NCI-H2029 treated with DMSO at 0.1 percent for 48 hours (cell line): Measurements from ENCODE around the gene B3GNT2.
A peak's percentile ranks its signal among the peaks of the same experiment; 100 is the strongest.

Experiments
- DNase-seq: peaks from one replicate; lab custom pipeline; 2025; lab: John Stamatoyannopoulos, UW

The B3GNT2 gene

DNA sequence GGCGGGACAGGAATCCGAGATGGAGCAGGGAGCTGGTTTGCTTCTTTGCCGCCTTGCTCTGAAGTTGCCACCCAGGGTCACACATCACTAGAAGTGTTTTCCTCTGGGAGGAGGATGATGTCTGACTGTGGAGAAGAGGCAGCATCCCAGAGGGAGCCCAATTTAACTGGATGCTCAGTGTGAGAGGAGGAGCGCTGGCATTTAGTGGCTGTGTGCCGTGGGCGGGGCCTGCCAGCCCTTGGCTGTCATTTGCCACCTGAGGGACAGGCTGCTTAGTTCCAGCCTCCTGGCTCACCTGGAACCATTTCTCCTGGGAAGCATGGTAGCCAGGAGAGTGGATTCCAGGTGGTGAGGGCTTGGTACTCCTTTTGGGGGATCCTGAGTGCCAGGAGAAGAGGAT is 9.6 kb downstream of the B3GNT2 start:
- no peak for DNase-seq

DNA sequence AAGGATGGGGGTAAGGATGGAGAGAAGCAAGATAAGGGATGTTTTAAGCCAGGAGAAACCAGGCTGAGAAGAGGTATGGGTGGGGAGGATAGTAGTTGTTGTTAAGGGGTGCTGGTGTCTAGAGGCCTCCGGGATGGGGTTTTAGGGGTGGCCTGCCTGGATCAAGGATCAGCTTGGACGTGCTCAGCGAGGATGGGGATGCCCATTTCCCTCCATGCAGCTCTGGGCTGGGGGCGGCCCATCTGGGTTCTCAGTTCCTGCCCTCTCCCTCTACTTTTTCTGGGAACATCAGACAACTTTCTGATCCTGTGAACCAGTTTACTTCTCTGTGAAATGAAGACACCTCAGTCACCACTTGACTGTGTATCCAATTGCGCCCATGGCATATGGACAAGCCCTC is 10.1 kb downstream of the B3GNT2 start:
- DNase-seq: no peak

DNA sequence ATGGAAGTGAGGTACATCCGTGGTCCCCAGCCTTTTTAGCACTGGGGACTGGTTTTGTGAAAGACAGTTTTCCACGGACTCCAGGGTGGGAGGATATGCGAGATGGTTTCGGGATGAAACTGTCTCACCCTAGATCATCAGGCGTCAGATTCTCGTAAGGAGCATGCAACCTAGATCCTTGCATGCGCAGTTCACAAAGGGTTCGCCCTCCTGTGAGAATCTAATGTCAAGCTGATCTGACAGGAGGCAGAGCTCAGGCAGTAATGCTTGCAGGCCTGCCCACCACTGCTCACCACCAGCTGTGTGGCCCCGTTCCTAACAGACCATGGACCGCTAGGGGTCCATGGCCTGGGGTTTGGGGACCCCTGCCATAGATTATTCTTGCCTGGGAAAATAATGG is 11.6 kb downstream of the B3GNT2 start:
- no peak for DNase-seq

DNA sequence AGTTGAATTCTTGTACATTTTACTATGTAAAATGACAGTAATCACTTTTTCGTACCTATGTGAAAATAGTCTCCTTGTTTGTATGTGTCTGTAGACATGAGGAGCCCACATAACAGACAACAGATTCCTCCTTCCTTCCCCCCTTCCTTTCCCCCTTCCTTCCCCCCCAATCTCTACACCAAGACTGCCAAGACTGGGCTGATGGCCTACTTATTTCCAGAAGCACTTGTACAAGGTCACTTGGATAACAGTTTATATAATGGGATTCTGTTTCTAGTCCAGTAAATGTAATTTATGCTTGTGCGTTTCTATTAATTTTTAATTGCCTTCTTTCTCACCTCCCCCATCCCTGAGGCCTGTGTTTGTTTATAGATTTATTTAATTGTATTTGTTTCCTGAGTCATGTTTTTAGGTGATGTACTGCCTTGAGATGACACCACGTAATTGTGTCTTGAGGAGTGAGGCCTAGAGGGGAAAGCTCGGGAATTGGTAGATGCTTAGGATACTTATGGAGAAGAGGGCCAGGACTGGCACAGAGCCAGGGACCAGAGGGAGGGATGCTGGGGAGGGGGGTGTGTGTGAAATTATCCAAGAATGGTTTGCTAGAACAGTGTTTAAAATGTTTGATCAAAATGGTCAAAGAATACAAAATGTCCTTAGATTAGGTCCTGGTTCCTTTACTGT is 12.3 kb downstream of the B3GNT2 start:
- DNase-seq: no peak

DNA sequence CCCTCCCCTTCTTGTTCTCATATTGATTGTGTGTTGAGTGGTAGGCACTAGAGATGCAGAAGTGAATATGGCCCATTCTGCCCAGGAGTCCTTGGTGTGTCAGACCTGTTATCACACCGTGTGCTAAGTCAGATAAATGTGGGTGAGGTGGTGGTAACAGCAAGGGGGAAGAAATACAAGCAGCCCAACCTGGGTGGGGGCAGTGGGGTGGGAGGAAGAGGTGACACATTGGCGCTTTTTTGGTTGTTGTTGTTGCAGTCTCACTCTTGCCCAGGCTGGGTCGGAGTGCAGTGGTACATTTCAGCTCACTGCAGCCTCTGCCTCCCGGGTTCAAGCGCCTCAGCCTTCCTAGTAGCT is 12.8 kb downstream of the B3GNT2 start:
- no peak for DNase-seq

DNA sequence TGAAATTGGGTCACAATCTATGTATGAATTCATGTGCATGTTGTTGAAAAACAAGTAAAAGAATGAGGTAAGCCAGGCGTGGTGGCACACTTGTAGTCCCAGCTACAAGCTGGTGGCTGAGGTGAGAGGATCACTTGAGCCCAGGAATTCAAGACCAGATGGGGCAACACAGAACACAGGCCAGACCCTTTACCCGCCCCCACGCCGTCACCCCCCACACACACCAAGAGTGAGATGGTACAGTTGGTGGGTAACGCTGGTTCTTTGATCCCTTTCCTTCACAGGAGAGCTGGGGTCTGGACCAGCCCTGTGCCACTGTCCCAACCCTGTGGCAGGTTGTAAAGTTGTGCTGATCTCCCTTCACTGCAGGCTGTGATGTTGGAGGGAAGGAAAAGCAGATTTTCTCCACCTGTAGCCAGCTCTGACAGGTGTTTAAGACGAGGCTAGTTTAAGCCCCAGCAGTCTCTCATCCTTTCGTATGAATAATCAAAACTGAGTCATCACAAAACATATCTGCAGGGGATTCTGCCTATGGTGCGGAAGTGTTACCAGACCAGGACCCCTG is 13.6 kb downstream of the B3GNT2 start:
- DNase-seq: no peak

DNA sequence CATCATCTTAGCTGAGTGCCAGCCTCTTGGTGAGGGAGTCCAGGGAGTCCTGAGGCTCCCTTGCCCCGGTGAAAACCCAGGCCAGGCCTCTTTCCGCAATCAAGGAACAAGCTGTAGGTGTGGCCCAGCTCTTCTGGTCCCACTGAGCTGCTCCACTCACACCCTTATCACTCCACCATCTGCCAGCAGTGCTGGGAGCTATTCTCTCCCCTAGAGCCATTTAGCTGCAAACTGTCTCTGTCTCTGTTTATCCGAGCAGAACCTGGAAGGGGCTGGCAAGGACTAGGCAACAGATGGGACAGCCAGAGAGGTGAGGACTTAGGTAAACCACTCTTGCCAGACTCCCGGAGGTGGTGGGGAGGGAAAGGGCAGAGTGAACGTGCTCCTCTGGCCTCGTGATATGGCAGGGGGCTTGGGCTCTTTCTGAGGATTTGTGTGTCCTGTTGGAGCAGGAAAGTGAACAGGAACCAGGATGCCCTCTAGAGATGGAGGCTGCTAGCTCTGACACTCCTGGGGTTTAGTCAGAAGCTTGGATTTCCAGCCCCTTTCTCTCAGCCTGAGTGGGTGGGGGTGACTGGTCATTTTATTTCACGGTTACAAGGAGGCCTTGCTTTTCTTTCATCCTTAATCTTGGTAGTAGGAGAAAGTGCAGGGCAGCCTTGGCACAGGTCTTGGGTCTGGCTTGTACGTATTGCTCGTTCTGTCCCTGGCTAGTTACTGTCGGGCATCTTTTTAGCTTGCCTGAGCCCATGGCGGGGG is 19.6 kb downstream of the B3GNT2 start:
- DNase-seq: no peak

DNA sequence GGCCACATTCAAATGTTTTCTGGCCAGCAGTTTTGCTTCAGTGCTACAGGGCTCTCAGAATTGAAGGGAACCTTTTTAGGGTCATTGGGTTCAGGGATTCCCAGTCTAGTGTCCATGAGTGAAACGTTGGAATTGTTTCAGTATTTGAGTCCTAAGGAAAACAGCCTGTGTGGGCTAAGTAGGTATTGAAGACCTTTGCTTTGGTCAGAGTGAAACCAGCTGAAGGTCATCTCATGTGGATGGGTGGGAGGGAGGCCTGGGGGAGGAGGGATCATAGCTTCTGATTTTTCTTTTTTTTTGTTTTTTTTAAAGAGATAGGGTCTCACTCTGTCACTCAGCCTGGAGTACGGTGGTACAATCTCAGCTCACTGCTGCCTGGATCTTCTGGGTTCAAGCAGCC is 20.2 kb downstream of the B3GNT2 start:
- DNase-seq: no peak

DNA sequence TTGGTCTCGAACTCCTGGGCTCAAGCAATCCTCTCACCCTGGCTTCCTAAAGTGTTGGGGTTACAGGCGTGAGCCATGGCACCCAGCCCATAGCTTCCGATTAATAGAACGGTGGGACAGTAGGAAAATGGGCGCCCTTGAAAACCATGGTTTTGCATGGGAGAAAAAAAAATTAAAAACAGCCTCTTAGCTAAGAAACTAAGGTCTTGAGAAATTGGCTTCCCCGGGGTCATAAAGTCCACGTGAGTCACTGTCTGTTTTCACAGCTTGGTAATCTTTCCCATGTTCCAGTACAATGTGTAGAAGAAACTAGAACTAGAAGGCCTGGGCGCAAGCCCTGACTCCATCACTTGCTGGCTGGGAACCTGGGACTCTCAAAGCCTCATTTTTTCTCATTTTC is 20.7 kb downstream of the B3GNT2 start:
- DNase-seq: no peak

DNA sequence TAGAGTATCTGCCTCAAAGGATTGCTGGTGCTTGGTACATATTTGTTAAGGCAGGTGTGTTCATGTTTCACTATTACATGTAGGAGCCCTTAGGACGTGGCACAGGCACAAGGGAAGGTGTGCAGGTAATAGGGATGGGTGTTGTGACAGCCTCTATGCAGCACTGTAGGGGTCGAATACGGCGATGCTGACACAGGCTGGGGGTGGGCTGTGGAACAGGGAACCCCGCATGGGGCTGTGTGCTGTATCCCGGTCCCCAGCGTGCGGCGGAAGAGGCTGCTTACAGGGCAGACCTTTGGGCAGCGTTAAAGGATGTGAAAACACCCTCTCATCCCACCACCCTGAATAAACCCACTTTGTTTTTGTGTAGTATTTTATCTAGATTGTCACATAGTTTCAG is 21.5 kb downstream of the B3GNT2 start:
- no peak for DNase-seq

DNA sequence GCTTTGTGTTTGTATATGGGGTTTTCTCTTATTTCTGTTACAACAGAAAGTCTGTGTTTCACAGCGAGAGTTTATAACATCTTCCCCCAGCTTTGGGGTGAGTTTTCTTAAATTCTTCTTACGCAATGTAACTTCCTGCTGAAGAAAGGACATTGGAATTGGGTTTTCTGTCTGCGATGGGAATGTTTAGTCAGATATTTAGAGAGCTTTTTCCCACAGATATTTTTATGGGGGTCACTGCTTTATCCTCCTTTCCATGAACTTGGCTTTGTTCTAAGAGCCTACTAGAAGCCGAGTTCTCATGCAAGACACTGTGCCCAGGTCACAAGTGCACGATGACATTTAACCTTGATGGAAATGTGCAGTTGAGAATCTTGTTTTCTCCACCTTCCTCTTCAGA is 22.1 kb downstream of the B3GNT2 start:
- no peak for DNase-seq

DNA sequence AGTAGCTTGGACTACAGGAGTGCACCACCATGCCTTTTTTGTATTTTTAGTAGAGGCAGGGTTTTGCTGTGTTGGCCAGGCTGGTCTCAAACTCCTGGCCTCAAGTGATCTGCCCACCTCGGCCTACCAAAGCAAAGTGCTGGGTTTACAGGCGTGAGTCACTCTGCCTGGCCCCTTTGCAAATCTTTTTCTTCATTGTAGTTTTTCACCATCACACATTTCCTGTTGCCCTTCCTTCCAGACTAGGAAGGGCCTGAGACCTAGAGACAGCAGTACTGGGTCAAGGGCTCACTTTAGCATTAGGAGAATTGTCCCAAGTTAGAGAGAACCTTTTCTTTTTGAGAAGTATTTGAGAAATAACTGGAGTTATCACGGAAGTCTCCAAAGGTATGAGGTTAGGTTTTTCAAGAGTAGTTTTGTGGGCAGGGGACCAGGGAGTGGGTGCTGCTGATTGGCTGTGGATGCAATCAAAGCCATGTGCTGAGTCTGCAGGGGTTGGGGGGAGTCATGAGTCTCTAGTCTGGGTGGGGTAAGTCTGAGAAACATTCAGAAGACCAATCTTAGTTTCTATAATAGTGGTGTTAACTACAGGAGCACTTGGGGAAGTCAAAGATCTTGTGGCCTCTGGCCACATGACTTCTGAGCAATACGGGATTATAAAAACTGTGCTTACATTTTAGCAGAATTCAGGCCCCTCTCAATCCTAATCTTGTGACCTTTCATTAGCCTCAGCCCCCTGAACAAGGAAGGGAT is 23.7 kb downstream of the B3GNT2 start:
- no peak for DNase-seq

DNA sequence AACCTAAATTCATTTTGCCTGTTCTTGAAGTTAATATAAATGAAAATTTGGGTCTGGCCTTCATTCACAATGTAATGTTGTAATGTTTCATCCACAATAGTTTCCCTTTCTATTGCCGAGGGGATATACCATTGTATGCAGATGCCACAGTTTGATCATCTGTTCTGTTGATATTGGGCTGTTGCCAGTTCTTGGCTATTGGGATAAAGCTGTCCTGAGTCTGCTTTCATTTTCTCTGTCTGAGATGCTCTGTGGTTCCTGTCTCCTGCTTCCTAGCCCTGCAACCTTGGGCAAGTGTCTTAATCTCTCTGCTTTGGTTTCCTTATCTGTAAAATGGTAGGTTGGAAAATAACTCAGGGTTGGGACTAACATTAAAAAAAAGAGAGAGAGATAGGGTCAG is 25.2 kb downstream of the B3GNT2 start:
- peak; percentile 55 for DNase-seq

DNA sequence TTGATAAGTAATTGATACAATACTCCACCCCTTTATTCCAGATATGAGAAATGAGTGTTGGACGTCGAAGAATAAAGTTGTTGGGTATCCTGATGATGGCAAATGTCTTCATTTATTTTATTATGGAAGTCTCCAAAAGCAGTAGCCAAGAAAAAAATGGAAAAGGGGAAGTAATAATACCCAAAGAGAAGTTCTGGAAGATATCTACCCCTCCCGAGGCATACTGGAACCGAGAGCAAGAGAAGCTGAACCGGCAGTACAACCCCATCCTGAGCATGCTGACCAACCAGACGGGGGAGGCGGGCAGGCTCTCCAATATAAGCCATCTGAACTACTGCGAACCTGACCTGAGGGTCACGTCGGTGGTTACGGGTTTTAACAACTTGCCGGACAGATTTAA is 26.3 kb downstream of the B3GNT2 start:
- no peak for DNase-seq

DNA sequence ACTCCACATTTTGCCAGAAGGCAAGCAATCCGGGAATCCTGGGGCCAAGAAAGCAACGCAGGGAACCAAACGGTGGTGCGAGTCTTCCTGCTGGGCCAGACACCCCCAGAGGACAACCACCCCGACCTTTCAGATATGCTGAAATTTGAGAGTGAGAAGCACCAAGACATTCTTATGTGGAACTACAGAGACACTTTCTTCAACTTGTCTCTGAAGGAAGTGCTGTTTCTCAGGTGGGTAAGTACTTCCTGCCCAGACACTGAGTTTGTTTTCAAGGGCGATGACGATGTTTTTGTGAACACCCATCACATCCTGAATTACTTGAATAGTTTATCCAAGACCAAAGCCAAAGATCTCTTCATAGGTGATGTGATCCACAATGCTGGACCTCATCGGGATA is 26.8 kb downstream of the B3GNT2 start:
- DNase-seq: no peak

DNA sequence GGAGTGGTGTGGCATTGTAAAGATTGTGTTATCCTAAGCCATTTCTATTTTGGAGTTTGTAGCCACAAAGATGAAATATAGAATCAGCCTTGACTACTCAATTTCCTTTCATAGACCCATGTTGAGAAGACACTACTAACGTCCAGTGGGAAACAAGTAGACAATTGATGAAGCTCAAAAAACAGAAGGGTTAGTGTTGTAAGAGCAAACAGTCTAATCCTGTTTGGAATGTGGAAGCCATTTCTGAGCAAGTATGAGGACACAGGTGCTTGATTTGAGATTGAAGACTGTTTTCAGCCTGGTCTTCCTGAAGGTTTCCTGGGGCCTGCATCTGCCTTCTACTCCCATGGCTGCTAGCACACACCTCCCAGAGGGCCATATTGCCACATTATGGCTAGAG is 29.1 kb downstream of the B3GNT2 start:
- DNase-seq: no peak

DNA sequence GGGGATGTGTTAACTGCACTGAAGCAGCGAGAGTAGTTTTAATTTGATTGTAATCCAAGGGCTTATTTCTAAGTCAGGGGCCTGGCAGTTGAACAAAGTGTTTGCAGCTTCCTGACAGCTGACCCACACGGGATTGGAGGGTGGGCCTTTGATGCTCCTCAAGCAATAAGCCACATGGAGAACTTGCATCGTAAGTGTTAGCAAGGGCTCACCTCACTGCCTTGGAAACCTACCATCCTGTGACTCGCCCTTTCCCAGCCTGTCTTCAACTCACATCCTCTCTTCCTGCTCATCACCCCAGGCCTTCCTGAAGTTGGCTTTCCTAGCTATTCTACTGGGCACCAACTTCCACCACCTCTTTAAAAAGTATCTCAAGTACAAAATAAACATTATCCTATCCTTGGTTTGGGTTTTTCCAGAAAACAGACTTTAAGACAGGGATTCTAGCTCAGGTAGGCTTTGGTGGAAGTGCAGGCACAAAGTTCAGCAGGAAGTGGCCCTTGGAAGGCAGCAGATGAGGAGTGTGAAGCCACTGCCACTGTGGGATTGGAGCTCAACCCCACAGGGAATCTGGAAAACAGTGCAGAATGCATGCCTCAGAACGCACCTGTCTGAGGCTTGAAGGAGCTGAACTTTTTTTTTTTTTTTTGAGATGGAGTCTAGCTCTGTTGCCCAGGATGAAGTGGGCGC is 31.6 kb downstream of the B3GNT2 start:
- DNase-seq: no peak

DNA sequence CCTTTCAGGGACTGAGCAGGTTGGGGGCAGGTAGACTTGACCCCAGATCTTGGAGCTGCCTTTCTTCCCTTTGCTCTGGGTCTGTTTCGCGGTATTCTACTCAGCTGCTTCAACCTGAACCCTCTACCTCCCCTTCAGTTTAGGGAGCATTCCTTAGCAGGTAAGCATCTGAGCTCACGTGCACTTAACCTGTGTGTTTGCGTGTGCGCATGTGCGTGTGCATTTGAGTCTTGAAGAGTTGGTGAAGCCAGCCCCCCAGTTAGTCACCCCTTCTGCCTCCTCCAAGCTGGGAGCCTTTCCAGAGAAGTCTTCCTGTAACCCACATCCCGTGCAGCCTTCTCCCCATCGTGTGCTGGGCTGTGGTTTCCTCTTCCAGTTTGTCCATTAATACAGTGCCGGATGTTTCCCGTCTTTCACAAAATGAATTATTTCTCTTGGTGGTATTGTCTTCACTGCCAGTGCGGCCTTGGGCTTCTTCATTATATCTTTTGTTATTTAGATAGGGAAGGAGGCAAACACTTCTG is 33.2 kb downstream of the B3GNT2 start:
- no peak for DNase-seq

DNA sequence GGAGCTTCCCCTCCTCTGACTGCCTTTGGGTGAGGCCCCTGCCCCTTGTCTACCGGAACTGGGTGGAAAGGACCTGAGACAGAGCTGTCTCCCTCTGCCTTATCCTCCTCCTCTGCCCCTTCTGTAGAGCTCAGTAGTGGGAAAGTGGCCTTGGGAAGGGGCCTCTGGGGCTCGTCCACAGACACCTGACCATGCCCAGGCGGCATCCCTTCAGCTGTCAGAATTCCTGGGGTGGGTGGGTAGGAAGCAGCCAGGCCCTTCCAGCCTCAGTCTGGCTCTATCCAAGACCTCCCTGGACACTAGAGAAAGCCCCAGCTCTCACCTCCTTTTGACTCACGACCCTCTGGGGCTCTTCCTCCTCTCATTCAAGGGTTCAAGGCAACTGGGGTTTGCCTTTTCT is 35.6 kb downstream of the B3GNT2 start:
- DNase-seq: no peak

DNA sequence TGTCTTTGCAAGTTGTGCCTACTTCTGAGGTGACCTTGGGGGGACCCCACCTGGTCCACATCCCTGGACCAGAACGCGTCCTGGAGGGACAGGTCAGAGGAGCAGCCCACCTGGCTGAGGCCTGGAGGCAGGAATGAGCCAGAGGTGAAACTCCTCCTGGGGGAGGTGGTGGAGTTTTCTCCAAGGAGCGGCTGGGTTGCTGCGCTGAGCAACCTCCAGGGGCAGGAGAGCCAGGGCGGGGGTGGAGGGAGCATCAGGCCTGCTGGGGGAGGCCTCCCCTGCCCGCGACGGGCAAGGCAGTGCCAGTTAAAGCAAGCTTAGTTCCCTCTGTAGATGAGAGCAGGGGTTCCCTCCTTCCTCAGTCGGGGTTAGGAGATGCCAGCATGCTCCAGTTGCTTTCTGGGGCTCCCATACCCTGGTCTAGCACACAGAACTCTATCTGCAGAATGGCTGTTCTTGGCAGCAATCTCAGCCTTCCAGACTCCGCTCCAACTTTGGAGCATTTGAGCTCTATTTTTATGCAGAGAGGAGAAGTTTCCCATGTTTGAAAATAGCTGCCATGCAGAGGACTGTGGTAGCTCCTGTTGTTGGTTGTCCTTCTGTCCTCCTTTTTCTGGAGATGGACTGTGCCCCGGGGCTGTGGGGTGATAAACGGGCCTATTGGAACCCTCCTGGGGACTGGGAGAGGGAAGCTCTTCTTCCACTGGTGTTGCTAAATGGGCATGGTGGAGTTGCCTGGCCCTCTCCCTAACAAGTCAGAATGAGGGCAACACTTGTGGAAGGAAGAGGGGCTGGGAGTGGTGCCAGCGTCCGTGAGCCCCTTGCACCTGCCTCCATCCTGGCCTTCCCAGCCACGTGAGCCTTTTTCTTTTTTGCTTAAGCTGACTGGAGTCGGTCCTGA is 39.1 kb downstream of the B3GNT2 start:
- no peak for DNase-seq

DNA sequence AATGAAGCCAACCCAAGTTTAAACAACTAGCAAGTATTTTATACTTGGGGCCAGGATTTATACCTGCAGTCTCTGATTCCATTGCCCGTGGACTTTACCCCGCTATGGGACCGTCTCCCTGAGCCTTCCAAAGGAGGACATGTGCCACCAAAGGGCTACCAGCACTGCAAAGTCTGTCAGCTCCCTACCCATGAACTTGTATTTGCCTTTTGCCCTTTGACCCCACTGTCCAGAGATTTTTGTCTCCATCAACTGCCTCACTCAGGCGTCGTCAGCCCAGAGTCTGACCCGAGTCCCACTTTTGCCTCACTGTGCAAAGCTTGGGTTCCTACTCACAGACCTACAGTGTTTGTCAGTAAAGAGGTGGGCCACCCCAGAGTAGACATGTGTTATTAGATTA is 40.6 kb downstream of the B3GNT2 start:
- no peak for DNase-seq
